ENCODE data around the gene MRPL37.

MRPL37 gene

DNA sequence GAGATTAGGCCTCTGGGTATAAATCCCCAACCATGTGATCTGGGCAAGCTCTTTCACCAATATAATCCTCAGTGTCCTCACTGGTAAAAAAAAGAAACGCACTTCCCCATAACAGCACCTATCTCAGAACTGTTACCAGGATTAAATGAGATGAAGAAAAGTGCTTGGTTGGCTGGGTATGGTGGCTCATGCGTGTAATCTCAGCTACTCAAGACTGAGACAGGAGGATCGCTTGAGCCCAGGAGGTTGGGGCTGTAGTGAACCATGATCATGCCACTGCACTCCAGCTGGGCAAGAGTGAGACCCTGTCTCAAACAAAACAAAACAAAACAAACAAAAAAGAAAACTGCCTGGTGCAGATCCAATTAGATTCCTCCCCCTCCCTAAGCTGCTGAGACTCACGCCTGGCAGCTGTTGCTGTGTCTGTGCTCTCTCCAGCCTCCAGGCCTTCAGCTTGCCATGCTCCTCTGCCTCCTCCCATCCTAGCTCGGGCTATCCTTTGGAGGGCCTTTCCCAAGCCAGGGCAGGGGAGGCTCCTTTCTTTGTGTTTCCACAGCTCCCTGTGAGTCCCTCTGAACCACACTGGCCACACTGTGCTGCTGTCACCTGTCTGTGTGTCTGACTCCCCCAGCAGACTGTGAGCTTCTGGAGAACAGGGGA lies 19.1 kb upstream of the MRPL37 start:
- DNase-seq, result no peak
- Histone ChIP-seq H3K27ac (no peak overlapping the region), H3K27me3 (replicated peaks) (no peaks in the 10 kb centered on the region), H3K4me3 (ENCODE audit: low read depth, low read length) (no peak overlapping the region), H3K36me3 (replicated peaks) (no peaks in the 10 kb centered on the region)
- TF ChIP-seq CTCF (IDR thresholded peaks at IDR 0.05; ENCODE audit: low read depth, low read length, missing control alignments), result no peak
- in situ Hi-C loops (cut with HindIII; ENCODE audit: low pct_ligation_motif_present, low sequenced_read_pairs), result no loop called here

GRCh38 chr1:54186056-54186455 lies 13.9 kb upstream of the MRPL37 start:
- no peak overlapping the region for H3K4me3 ChIP-seq (ENCODE audit: low read depth, low read length)
- DNase-seq, result no peak
- H3K36me3 ChIP-seq (replicated peaks), result no peaks in the 10 kb centered on the region
- no peaks in the 10 kb centered on the region for H3K27me3 ChIP-seq (replicated peaks)
- H3K27ac ChIP-seq, result no peak overlapping the region
- TF ChIP-seq CTCF (IDR thresholded peaks at IDR 0.05; ENCODE audit: low read depth, low read length, missing control alignments), result no peak
- in situ Hi-C loops (cut with HindIII; ENCODE audit: low pct_ligation_motif_present, low sequenced_read_pairs), result no loop called here

GRCh38 chr1:54188291-54188690 lies 11.7 kb upstream of the MRPL37 start:
- no peaks in the 10 kb centered on the region for H3K27me3 ChIP-seq (replicated peaks)
- no peak for TF ChIP-seq CTCF (IDR thresholded peaks at IDR 0.05; ENCODE audit: low read depth, low read length, missing control alignments)
- in situ Hi-C loops (cut with HindIII; ENCODE audit: low pct_ligation_motif_present, low sequenced_read_pairs), result no loop called here
- DNase-seq, result peak; percentile 9
- no peak overlapping the region for H3K27ac ChIP-seq
- no peaks in the 10 kb centered on the region for H3K36me3 ChIP-seq (replicated peaks)
- H3K4me3 ChIP-seq (ENCODE audit: low read depth, low read length), result no peak overlapping the region

GRCh38 chr1:54190526-54190925 lies 9.4 kb upstream of the MRPL37 start:
- in situ Hi-C loops (cut with HindIII; ENCODE audit: low pct_ligation_motif_present, low sequenced_read_pairs), result no loop called here
- DNase-seq, result no peak

DNA sequence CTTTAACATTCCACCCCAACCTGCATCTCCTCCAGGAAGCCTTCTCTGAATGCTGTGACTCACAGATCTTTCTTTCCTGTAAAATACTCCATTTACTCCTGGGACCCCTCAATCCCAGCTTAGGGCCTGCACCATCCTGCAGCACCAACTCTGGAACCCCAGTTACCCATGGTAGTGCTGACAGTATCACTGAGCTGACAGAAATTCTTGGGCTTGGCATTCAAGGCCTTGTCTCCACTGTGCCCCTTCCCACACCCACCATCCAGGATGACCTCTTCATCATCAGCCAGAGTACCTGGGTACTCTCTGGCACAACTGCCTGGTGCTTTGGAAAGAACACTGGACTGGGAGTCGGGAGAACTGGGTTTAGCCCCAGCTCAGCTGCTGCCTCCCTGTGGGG lies 8.4 kb upstream of the MRPL37 start:
- in situ Hi-C loops (cut with HindIII; ENCODE audit: low pct_ligation_motif_present, low sequenced_read_pairs), result no loop called here
- Histone ChIP-seq H3K4me3 (ENCODE audit: low read depth, low read length) (no peak overlapping the region), H3K27me3 (replicated peaks) (no peaks in the 10 kb centered on the region), H3K27ac (no peak overlapping the region), H3K36me3 (replicated peaks) (no peaks in the 10 kb centered on the region)
- DNase-seq, result no peak
- no peak for TF ChIP-seq CTCF (IDR thresholded peaks at IDR 0.05; ENCODE audit: low read depth, low read length, missing control alignments)

More at GRCh38 chr1:54190526-54190925, 9.4 kb upstream of the MRPL37 start:
- Histone ChIP-seq H3K27me3 (replicated peaks) (no peaks in the 10 kb centered on the region), H3K36me3 (replicated peaks) (no peaks in the 10 kb centered on the region), H3K27ac (no peak overlapping the region), H3K4me3 (ENCODE audit: low read depth, low read length) (no peak overlapping the region)
- no peak for TF ChIP-seq CTCF (IDR thresholded peaks at IDR 0.05; ENCODE audit: low read depth, low read length, missing control alignments)

DNA sequence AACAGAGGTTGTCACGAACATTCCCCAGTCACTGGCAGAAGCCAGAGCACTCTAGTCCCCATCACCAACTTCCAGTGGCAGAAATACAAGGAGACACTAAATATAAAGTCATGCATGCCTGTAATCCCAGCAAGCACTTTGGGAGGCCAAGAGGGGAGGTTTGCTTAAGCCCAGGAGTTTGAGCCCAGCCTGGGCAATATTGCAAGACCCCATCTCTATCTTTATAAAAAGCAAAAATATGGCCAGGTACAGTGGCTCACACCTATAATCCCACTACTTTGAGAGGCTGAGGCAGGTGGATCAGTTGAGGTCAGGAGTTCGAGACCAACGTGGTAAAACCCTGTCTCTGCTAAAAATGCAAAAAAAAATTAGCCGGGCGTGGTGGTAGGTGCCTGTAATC lies 6.5 kb upstream of the MRPL37 start:
- no peak overlapping the region for H3K4me3 ChIP-seq (ENCODE audit: low read depth, low read length)
- no peak overlapping the region for H3K27ac ChIP-seq
- H3K36me3 ChIP-seq (replicated peaks), result no peaks in the 10 kb centered on the region
- in situ Hi-C loops (cut with HindIII; ENCODE audit: low pct_ligation_motif_present, low sequenced_read_pairs), result no loop called here
- no peak for DNase-seq
- no peaks in the 10 kb centered on the region for H3K27me3 ChIP-seq (replicated peaks)
- TF ChIP-seq CTCF (IDR thresholded peaks at IDR 0.05; ENCODE audit: low read depth, low read length, missing control alignments), result no peak
